ENCODE data around the gene RNGTT.

DNA sequence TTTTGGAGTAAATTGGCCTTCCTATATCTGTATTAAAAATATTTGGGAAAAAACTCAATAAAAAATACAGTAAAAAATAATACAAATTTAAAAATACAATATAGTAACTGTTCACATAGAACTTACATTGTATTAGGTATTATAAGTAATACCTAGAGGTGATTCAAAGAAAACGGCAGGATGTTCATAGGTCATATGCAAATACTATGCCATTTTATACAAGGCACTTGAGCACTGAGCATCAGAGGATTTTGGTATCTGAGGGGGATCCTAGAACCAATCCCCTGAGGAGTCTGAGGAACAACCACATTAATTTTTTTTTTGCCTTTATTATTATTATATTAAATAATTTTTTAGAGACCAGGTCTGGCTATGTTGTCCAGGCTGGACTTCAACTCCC, 41.7 kb downstream of the RNGTT start:
- TF ChIP-seq, protein P1, sequence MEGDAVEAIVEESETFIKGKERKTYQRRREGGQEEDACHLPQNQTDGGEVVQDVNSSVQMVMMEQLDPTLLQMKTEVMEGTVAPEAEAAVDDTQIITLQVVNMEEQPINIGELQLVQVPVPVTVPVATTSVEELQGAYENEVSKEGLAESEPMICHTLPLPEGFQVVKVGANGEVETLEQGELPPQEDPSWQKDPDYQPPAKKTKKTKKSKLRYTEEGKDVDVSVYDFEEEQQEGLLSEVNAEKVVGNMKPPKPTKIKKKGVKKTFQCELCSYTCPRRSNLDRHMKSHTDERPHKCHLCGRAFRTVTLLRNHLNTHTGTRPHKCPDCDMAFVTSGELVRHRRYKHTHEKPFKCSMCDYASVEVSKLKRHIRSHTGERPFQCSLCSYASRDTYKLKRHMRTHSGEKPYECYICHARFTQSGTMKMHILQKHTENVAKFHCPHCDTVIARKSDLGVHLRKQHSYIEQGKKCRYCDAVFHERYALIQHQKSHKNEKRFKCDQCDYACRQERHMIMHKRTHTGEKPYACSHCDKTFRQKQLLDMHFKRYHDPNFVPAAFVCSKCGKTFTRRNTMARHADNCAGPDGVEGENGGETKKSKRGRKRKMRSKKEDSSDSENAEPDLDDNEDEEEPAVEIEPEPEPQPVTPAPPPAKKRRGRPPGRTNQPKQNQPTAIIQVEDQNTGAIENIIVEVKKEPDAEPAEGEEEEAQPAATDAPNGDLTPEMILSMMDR (conservative IDR thresholded peaks at IDR 0.05; ENCODE audit: low read depth, low read length): no peak
- no peak for TF ChIP-seq EZH2 (IDR thresholded peaks at IDR 0.05; ENCODE audit: low read length, unreplicated experiment)

Data from PC-3 (cell line).